Measurements from ENCODE around the gene FNIP1. TPM values are rescaled to one million over a fixed set of nuclear protein-coding genes. Genes with fewer than 3 reads are reported as not detected.

Gene FNIP1
- total and polyA plus RNA-seq, 9 of the 15 experiments (the other 6 are each of a cell fraction or from before 2014, with no cell fraction given): 5.0 to 32.8 (median 18.4) TPM

- TF ChIP-seq RFX7 (CRISPR knock-in tag; IDR thresholded peaks at IDR 0.05): no peak
- TF ChIP-seq JUND (IDR thresholded peaks at IDR 0.05; ENCODE audit: borderline replicate concordance, low read depth, low read length): peak; percentile 40; the same call in 1 of the 2 replicates
- no peak for TF ChIP-seq JUND (tag; IDR thresholded peaks at IDR 0.05; ENCODE audit: borderline replicate concordance, low read depth, low read length)
- TF ChIP-seq NR3C1 (CRISPR knock-in tag; IDR thresholded peaks at IDR 0.05): no peak
- TF ChIP-seq XRCC5 (IDR thresholded peaks at IDR 0.05; ENCODE audit: low read depth, low read length): no peak
- no peak for TF ChIP-seq ELF2 (CRISPR knock-in tag; IDR thresholded peaks at IDR 0.05)
- TF ChIP-seq MAZ (CRISPR knock-in tag; conservative IDR thresholded peaks at IDR 0.05 in 1 of 2, IDR thresholded peaks at IDR 0.05 in 1 of 2): 0 out of 4 replicates have a peak, but pooled peaks of 1 of the 2 experiments have one; percentile 49
- no peak for TF ChIP-seq ETS1 (conservative IDR thresholded peaks at IDR 0.05; ENCODE audit: control insufficient read depth, low read depth, low read length)
- no peak for TF ChIP-seq BMI1 (IDR thresholded peaks at IDR 0.05; ENCODE audit: low read length)
- TF ChIP-seq CEBPZ (IDR thresholded peaks at IDR 0.05; ENCODE audit: borderline replicate concordance, low read depth, low read length): no peak
- TF ChIP-seq IRF9 (tag; IDR thresholded peaks at IDR 0.05): no peak
- TF ChIP-seq RAD21 (CRISPR knock-in tag; conservative IDR thresholded peaks at IDR 0.05 in 1 of 2, IDR thresholded peaks at IDR 0.05 in 1 of 2): no peak
- TF ChIP-seq ZKSCAN3 (CRISPR knock-in tag; IDR thresholded peaks at IDR 0.05): no peak
- TF ChIP-seq RBBP5 (IDR thresholded peaks at IDR 0.05; ENCODE audit: borderline replicate concordance, insufficient read depth, low read length, poor library complexity, severe bottlenecking): no peak
- 0 out of 2 replicates have a peak, but pooled peaks have one; percentile 27 for TF ChIP-seq DEAF1 (CRISPR knock-in tag; IDR thresholded peaks at IDR 0.05)
- no peak for TF ChIP-seq SETDB1 (IDR thresholded peaks at IDR 0.05; ENCODE audit: low read length)
- no peak for TF ChIP-seq HDAC6 (IDR thresholded peaks at IDR 0.05; ENCODE audit: low read depth, low read length)
- no peak for TF ChIP-seq PTTG1 (tag; IDR thresholded peaks at IDR 0.05; ENCODE audit: low read depth)
- TF ChIP-seq PTRF (tag; IDR thresholded peaks at IDR 0.05): no peak
These were observed 156.6 kb downstream of the FNIP1 start (continued) for GRCh38 chr5:131640043-131640856.

All from K562 (cell line).